Activated T-helper 1 cell treated with anti-CD3 and anti-CD28 coated beads, Interleukin-12 subunit alpha, Interleukin-12 subunit beta, Interleukin-2, Interleukin-4 antibody, amounts not matched to agents 30 ng/mL and 10 ng/mL and 1 ng/mL, durations not matched to agents 14 hours and 24 hours and 36 hours (primary cell): ENCODE measurements around the gene SETD4. TPM values are rescaled to one million over a fixed set of nuclear protein-coding genes. Genes with fewer than 3 reads are reported as not detected.

ENCODE experiments used
- DNase-seq: peaks from one replicate; pipeline ENCODE4 v3.0.0; 2021; ENCODE audit warnings: low spot score
- H3K27ac Mint-ChIP-seq: one replicate; pipeline ENCODE4 v1.8.0; 2021; ENCODE audit warnings: mild to moderate bottlenecking, mixed read lengths
- H3K27me3 Mint-ChIP-seq: one replicate; pipeline ENCODE4 v1.8.0; 2022; ENCODE audit warnings: mild to moderate bottlenecking, moderate library complexity, mixed read lengths; ENCODE audit not compliant: insufficient read depth
- H3K36me3 Mint-ChIP-seq: one replicate; pipeline ENCODE4 v1.8.0; 2021; ENCODE audit warnings: low read depth, mixed read lengths
- H3K4me1 Mint-ChIP-seq: one replicate; pipeline ENCODE4 v1.8.0; 2021; ENCODE audit warnings: low read depth, mixed read lengths
- H3K4me3 Mint-ChIP-seq: one replicate; pipeline ENCODE4 v1.8.0; 2021; ENCODE audit warnings: mild to moderate bottlenecking, moderate library complexity, mixed read lengths
- H3K9me3 Mint-ChIP-seq: one replicate; pipeline ENCODE4 v1.8.0; 2021; ENCODE audit warnings: mixed read lengths
- intact Hi-C: fragments of 100-400 bp; cut with micrococcal nuclease; formaldehyde crosslinking; loops from one replicate; pipeline ENCODE4 v1.15.1; 2024
- total RNA-seq: library from RNA; stranded (reverse); gene quantifications from 2 replicates; pipeline ENCODE4 v1.2.3, GENCODE V29; 2022

Gene SETD4
- total RNA-seq, 1 donor from 2014 or later = 22.0 TPM

GRCh38 chr21:36032647-36033406 is 27.5 kb downstream of the SETD4 start:
- peaks cover 2% of the 10 kb centered on the region for H3K27me3 Mint-ChIP-seq
- no peaks in the 10 kb centered on the region for H3K9me3 Mint-ChIP-seq
- DNase-seq = no peak
- H3K27ac Mint-ChIP-seq = no peak overlapping the region
- peaks cover 10% of the 10 kb centered on the region for H3K36me3 Mint-ChIP-seq
- no peak overlapping the region for H3K4me3 Mint-ChIP-seq
- intact Hi-C loops = no loop called here
- peaks cover 6% of the 10 kb centered on the region for H3K4me1 Mint-ChIP-seq

DNA sequence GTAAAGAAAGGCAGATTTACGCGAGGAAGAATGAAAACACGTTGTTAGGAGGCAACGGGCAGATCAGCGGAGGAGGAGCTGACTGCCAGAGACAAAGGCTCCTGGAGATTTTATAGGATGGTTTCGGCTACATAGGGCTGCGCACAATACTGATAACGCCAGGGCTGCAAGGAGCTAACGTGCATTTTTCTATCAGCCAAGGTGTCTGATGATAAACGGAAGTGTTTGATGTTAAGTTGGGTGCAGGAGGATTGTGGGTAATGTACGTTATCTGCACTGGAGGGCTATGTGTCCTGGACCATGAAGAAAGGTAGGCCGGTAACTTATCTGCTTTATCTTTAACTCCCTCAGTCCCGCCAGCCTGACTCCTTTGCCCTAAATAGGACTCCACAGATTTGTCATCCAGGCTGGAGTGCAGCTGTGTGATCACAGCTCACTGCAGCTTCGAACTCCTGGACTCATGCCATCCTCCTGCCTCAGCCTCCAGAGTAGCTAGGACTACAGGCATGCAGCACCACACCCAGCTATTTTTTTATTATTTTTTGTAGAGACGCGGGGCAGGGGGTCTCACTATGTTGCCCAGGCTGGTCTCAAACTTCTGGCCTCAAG is 29.6 kb downstream of the SETD4 start:
- peaks cover 3% of the 10 kb centered on the region for H3K36me3 Mint-ChIP-seq
- peaks cover 6% of the 10 kb centered on the region for H3K4me1 Mint-ChIP-seq
- no peak overlapping the region for H3K4me3 Mint-ChIP-seq
- no peak for DNase-seq
- H3K27ac Mint-ChIP-seq = no peak overlapping the region
- intact Hi-C loops = no loop called here
- H3K27me3 Mint-ChIP-seq = peaks cover 2% of the 10 kb centered on the region
- no peaks in the 10 kb centered on the region for H3K9me3 Mint-ChIP-seq

DNA sequence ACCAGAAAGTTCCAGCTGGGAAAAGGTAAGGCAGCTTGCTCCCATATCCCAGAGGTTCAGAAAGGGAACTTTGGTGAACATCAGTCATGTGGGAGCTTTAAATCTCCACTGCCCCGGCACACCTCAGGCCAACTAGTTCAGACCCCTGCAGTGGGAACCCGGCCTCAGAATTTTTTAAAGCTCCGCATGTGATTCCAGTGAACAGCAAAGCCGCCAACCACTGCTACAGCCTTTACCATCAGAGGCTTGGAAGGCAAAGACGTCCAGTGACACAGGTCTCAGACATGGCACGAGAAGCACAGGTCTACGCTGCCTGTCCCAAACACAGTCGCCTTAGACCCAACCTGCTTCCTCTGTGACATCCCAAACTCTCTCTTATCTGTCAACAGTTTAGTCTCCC is 31.0 kb downstream of the SETD4 start:
- DNase-seq = no peak
- Mint-ChIP-seq H3K4me1 (peaks cover 6% of the 10 kb centered on the region), H3K27me3 (peaks cover 2% of the 10 kb centered on the region), H3K36me3 (no peaks in the 10 kb centered on the region), H3K27ac (no peak overlapping the region), H3K9me3 (no peaks in the 10 kb centered on the region), H3K4me3 (no peak overlapping the region)
- intact Hi-C loops = loop anchor here (2.0 to 5.0 kb wide), 2 partner anchors 187 to 1337 kb away; no protein-coding TSS in a partner anchor

DNA sequence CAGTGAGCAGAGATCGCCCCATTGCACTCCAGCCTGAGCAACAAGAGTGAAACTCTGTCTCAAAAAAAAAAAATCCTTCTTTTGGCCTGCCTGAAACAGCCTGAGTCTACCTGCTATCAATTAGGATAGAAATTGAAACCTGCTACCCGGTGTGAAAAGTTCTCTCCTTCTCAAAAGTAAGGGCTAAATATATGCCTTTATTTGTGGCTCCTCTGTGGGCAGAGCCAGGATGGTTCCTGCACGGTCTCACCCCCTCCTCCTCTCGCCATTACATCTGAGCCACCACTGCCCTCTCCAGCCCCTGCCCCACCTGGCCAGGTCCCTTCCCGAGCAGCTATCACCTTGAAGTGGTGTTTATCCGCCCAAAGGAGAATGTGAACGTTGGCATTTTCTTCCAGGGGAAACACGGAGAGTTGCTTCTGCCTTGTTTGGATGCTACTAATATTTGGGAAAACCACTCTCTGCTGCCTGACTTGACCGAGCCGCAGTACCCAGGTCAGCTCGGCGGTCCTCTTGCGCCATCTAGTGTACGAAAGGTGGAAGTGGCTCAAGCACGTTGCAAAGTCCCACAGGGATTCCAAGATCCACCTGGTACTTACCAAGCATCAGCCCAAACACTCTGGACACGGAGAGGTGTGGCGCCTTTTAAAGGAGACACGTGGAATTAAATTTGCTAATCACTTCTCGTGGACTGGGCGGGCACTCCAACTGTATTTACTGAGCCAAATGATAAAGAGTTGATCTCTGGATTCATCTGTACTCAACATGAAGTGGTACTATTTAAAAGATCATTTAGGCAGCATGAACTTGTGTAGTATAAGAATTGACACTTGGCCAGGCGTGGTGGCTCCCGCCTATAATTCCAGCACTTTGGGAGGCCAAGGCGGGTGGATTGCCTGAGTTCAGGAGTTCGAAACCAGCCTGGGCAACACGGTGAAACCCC is 31.9 kb downstream of the SETD4 start:
- no peak overlapping the region for H3K27ac Mint-ChIP-seq
- H3K4me3 Mint-ChIP-seq = no peak overlapping the region
- peaks cover 2% of the 10 kb centered on the region for H3K27me3 Mint-ChIP-seq
- peak; percentile 57 for DNase-seq
- no peaks in the 10 kb centered on the region for H3K36me3 Mint-ChIP-seq
- H3K9me3 Mint-ChIP-seq = no peaks in the 10 kb centered on the region
- intact Hi-C loops = loop anchor here (1.0 to 5.0 kb wide), 3 partner anchors 186 to 1336 kb away; no protein-coding TSS in a partner anchor
- peaks cover 6% of the 10 kb centered on the region for H3K4me1 Mint-ChIP-seq

DNA sequence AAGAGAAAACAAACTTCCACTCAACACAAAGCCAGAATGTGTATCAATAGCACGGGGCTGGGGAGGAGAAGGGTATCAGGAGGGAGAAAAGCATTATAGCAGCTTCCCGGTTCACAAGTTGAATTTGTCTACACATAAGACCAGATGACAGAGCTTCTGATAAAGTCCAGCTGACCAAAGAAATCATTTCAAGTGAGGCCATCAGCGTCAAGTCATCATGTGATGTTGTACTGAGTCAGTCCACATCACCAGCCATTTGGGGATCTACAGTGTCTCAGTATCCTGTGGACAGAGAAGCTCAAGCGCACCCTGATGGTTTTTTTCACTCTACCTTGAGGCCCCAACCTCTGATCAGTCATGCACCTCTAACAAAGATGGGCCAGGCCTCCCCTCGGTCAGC is 33.0 kb downstream of the SETD4 start:
- H3K27me3 Mint-ChIP-seq = peaks cover 2% of the 10 kb centered on the region
- H3K36me3 Mint-ChIP-seq = no peaks in the 10 kb centered on the region
- H3K9me3 Mint-ChIP-seq = no peaks in the 10 kb centered on the region
- DNase-seq = no peak
- H3K27ac Mint-ChIP-seq = no peak overlapping the region
- peaks cover 6% of the 10 kb centered on the region for H3K4me1 Mint-ChIP-seq
- intact Hi-C loops = loop anchor here (5.0 kb wide), 1 partner anchor 185 kb away; no protein-coding TSS in a partner anchor
- H3K4me3 Mint-ChIP-seq = no peak overlapping the region

- no peak overlapping the region for H3K27ac Mint-ChIP-seq
- no peaks in the 10 kb centered on the region for H3K9me3 Mint-ChIP-seq
- H3K4me1 Mint-ChIP-seq = peaks cover 6% of the 10 kb centered on the region
- peaks cover 2% of the 10 kb centered on the region for H3K27me3 Mint-ChIP-seq
- no peak overlapping the region for H3K4me3 Mint-ChIP-seq
- no peak for DNase-seq
- H3K36me3 Mint-ChIP-seq = no peaks in the 10 kb centered on the region
- intact Hi-C loops = loop anchor here (5.0 kb wide), 1 partner anchor 182 kb away; no protein-coding TSS in a partner anchor
Observed at GRCh38 chr21:36024782-36025181, 35.5 kb downstream of the SETD4 start.

GRCh38 chr21:36023092-36023480 is 37.2 kb downstream of the SETD4 start:
- H3K36me3 Mint-ChIP-seq = no peaks in the 10 kb centered on the region
- intact Hi-C loops = no loop called here
- no peak for DNase-seq
- no peak overlapping the region for H3K27ac Mint-ChIP-seq
- H3K27me3 Mint-ChIP-seq = no peaks in the 10 kb centered on the region
- H3K4me3 Mint-ChIP-seq = no peak overlapping the region
- H3K9me3 Mint-ChIP-seq = no peaks in the 10 kb centered on the region
- no peaks in the 10 kb centered on the region for H3K4me1 Mint-ChIP-seq

- no peak overlapping the region for H3K27ac Mint-ChIP-seq
- no peaks in the 10 kb centered on the region for H3K27me3 Mint-ChIP-seq
- intact Hi-C loops = no loop called here
- H3K9me3 Mint-ChIP-seq = no peaks in the 10 kb centered on the region
- no peak for DNase-seq
- H3K4me1 Mint-ChIP-seq = no peaks in the 10 kb centered on the region
- H3K4me3 Mint-ChIP-seq = no peak overlapping the region
- no peaks in the 10 kb centered on the region for H3K36me3 Mint-ChIP-seq
Observed at GRCh38 chr21:36022427-36023091, 37.8 kb downstream of the SETD4 start.

- H3K9me3 Mint-ChIP-seq = no peaks in the 10 kb centered on the region
- no peak overlapping the region for H3K4me3 Mint-ChIP-seq
- intact Hi-C loops = no loop called here
- DNase-seq = no peak
- H3K4me1 Mint-ChIP-seq = no peaks in the 10 kb centered on the region
- H3K27me3 Mint-ChIP-seq = no peaks in the 10 kb centered on the region
- H3K27ac Mint-ChIP-seq = no peak overlapping the region
- no peaks in the 10 kb centered on the region for H3K36me3 Mint-ChIP-seq
Observed at GRCh38 chr21:36021251-36021837, 39.0 kb downstream of the SETD4 start.

DNA sequence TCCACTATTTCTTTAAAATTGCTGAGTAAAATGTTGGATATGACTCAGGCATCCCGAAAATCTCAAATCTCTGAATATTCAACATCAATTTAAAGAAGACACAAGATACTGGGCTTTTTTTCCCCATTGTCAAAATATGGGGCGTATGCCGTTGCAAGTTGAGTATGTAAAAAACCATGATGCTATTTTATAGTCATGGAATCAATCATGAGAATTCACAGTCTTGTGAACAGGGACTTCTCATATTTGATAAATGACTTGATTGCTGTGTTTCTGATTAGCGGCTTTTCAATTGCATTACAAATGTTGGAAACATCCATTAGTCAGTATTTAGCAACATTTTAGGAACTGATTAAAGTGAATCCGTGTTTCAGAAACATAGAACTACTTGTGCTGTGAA is 45.3 kb downstream of the SETD4 start:
- H3K27me3 Mint-ChIP-seq = peaks cover 15% of the 10 kb centered on the region
- intact Hi-C loops = no loop called here
- H3K4me1 Mint-ChIP-seq = no peaks in the 10 kb centered on the region
- H3K36me3 Mint-ChIP-seq = no peaks in the 10 kb centered on the region
- H3K27ac Mint-ChIP-seq = no peak overlapping the region
- H3K9me3 Mint-ChIP-seq = no peaks in the 10 kb centered on the region
- H3K4me3 Mint-ChIP-seq = no peak overlapping the region
- DNase-seq = no peak

- Mint-ChIP-seq H3K4me3 (no peak overlapping the region), H3K27ac (no peak overlapping the region)
Observed at GRCh38 chr21:36010801-36011200, 49.5 kb downstream of the SETD4 start.

DNA sequence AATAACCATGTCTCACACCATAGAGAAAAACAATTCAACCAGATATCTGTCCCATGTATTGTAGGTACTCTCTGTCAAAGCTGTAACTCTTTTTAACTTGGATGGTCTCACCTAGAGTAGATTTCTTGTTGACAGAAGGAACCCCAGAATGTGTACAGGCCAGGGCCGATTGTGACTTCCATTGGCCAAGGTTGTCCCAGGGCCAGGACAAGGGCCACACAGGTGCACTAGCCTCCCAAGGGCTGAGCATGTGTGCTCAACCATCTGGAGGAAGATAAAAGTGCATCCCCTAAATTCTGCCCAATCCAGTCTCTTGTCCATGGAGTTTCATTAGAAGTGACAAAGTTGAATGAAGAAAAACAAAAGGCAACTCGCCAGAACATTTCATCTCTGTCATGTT is 51.8 kb downstream of the SETD4 start:
- Mint-ChIP-seq H3K27me3 (peaks cover 31% of the 10 kb centered on the region), H3K36me3 (no peaks in the 10 kb centered on the region), H3K4me3 (no peak overlapping the region), H3K9me3 (no peaks in the 10 kb centered on the region), H3K4me1 (no peaks in the 10 kb centered on the region), H3K27ac (no peak overlapping the region)
- intact Hi-C loops = no loop called here
- DNase-seq = no peak

More at GRCh38 chr21:36010801-36011200, 49.5 kb downstream of the SETD4 start:
- Mint-ChIP-seq H3K9me3 (no peaks in the 10 kb centered on the region), H3K27me3 (peaks cover 30% of the 10 kb centered on the region), H3K36me3 (no peaks in the 10 kb centered on the region), H3K4me1 (no peaks in the 10 kb centered on the region)
- no peak for DNase-seq
- intact Hi-C loops = no loop called here
